ENCODE results near the gene HIKESHI. TPM values are rescaled to one million over a fixed set of nuclear protein-coding genes. Genes with fewer than 3 reads are reported as not detected.

Gene HIKESHI
- total RNA-seq, 2 experiments from 2014 or later: 34.9 to 48.6 TPM

DNA sequence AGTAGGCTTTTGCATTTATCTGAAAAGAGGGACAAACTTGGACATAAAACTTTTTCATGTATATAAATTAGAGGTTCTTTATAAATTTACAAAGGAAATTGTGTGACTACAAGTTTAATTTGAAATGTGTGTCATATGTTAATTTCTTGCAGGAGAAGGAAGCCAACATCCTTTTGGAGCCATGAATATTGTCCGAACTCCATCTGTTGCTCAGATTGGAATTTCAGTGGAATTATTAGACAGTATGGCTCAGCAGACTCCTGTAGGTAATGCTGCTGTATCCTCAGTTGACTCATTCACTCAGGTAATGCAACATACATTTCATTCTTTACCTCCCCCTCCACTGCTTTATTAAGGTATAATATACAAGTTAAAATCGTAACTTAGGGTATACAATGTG, 35.2 kb downstream of the HIKESHI start:
- Histone ChIP-seq H3K79me2 (ENCODE audit: insufficient read depth, low read depth, low read length) (peaks cover 4% of the 10 kb centered on the region; the same call in 1 of the 2 replicates), H3K27ac (ENCODE audit: low read depth, low read length, poor library complexity, severe bottlenecking) (no peak overlapping the region), H3K36me3 (ENCODE audit: insufficient read depth, low read length) (peaks cover 65% of the 10 kb centered on the region), H3K9me3 (ENCODE audit: low read length) (no peaks in the 10 kb centered on the region), H3K9me2 (ENCODE audit: insufficient read depth, low read length) (no peaks in the 10 kb centered on the region), H3K4me1 (ENCODE audit: insufficient read depth, low read length, poor library complexity, severe bottlenecking) (no peaks in the 10 kb centered on the region), H2AFZ (ENCODE audit: low read length) (no peak overlapping the region), H3K4me3 (ENCODE audit: low read depth, low read length, poor library complexity, severe bottlenecking) (no peak overlapping the region), H3K4me2 (ENCODE audit: low read length) (no peak overlapping the region), H4K20me1 (ENCODE audit: insufficient read depth, low read length) (no peaks in the 10 kb centered on the region)
- POLR2A ChIA-PET: no interaction called here
- BruUV-seq (replicated peaks): no TSS peak
- CTCF ChIA-PET (ENCODE audit: unreplicated experiment): no interaction called here
- no peak for DNase-seq (ENCODE audit: low spot score)
- TF ChIP-seq EZH2phosphoT487 (IDR thresholded peaks at IDR 0.05; ENCODE audit: borderline replicate concordance, low read depth, low read length): no peak
- TF ChIP-seq, protein P1, sequence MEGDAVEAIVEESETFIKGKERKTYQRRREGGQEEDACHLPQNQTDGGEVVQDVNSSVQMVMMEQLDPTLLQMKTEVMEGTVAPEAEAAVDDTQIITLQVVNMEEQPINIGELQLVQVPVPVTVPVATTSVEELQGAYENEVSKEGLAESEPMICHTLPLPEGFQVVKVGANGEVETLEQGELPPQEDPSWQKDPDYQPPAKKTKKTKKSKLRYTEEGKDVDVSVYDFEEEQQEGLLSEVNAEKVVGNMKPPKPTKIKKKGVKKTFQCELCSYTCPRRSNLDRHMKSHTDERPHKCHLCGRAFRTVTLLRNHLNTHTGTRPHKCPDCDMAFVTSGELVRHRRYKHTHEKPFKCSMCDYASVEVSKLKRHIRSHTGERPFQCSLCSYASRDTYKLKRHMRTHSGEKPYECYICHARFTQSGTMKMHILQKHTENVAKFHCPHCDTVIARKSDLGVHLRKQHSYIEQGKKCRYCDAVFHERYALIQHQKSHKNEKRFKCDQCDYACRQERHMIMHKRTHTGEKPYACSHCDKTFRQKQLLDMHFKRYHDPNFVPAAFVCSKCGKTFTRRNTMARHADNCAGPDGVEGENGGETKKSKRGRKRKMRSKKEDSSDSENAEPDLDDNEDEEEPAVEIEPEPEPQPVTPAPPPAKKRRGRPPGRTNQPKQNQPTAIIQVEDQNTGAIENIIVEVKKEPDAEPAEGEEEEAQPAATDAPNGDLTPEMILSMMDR (conservative IDR thresholded peaks at IDR 0.05; ENCODE audit: low read length): no peak
- intact Hi-C loops (cut with micrococcal nuclease; ENCODE audit: unreplicated experiment): no loop called here

DNA sequence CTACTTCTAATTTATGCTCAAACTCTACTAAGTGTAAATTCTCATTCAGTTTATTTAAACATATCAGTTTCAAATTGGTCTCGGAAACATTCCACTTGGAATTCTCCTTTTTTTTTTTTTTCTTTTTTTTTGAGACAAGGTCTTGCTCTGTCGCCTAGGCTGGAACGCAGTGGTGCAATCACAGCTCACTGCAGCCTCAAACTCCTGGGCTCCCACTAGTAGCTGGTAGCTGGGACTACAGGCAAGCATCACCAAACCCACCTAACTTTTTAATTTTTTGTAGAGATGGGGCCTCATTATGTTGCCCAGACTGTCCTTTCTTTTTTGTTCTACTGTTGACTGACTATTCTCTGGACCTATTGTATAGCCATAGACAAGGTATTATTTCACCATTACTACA, 39.3 kb downstream of the HIKESHI start:
- no peak for DNase-seq (ENCODE audit: low spot score)
- no peaks in the 10 kb centered on the region for H3K4me1 ChIP-seq (ENCODE audit: insufficient read depth, low read length, poor library complexity, severe bottlenecking)
- no peak overlapping the region for H3K4me2 ChIP-seq (ENCODE audit: low read length)
- TF ChIP-seq EZH2phosphoT487 (IDR thresholded peaks at IDR 0.05; ENCODE audit: borderline replicate concordance, low read depth, low read length): no peak
- TF ChIP-seq, protein P1 (conservative IDR thresholded peaks at IDR 0.05; ENCODE audit: low read length): no peak
- intact Hi-C loops (cut with micrococcal nuclease; ENCODE audit: unreplicated experiment): no loop called here
- no peak overlapping the region for H2AFZ ChIP-seq (ENCODE audit: low read length)
- BruUV-seq (replicated peaks): no TSS peak
- peaks cover 52% of the 10 kb centered on the region for H3K36me3 ChIP-seq (ENCODE audit: insufficient read depth, low read length)
- no peak overlapping the region for H3K27ac ChIP-seq (ENCODE audit: low read depth, low read length, poor library complexity, severe bottlenecking)
- ChIA-PET POLR2A (interaction anchor here (0.6 to 0.7 kb wide), 3 partner anchors 37 to 1071 kb away, joined by 3 to 4 read pairs (median 3); no protein-coding TSS in a partner anchor), CTCF (ENCODE audit: unreplicated experiment) (no interaction called here)
- no peaks in the 10 kb centered on the region for H4K20me1 ChIP-seq (ENCODE audit: insufficient read depth, low read length)
- H3K9me2 ChIP-seq (ENCODE audit: insufficient read depth, low read length): no peaks in the 10 kb centered on the region
- no peak overlapping the region for H3K4me3 ChIP-seq (ENCODE audit: low read depth, low read length, poor library complexity, severe bottlenecking)
- peaks cover 10% of the 10 kb centered on the region; the same call in 1 of the 2 replicates for H3K79me2 ChIP-seq (ENCODE audit: insufficient read depth, low read depth, low read length)
- H3K9me3 ChIP-seq (ENCODE audit: low read length): no peaks in the 10 kb centered on the region

DNA sequence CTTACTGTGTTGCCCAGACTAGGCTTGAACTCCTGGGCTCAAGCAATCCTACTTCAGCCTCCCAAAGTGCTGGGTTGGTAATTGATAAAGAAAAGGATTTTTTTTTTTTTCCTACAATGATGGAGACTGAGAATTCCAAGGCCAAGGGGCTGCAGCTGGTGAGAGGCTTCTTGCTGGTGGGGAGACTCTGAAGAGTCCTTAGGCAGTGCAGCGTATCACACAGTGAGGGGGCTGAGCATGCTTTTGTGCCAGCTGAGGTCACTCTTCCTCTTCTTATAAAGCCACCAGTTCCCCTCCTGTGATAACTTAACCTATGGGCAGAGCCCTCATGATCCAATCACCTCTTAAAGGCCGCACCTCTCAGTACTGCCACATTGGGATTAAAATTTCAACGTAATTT, 44.5 kb downstream of the HIKESHI start:
- Histone ChIP-seq H2AFZ (ENCODE audit: low read length) (no peak overlapping the region), H3K9me2 (ENCODE audit: insufficient read depth, low read length) (no peaks in the 10 kb centered on the region), H3K4me1 (ENCODE audit: insufficient read depth, low read length, poor library complexity, severe bottlenecking) (no peaks in the 10 kb centered on the region), H4K20me1 (ENCODE audit: insufficient read depth, low read length) (no peaks in the 10 kb centered on the region), H3K27ac (ENCODE audit: low read depth, low read length, poor library complexity, severe bottlenecking) (no peak overlapping the region), H3K4me3 (ENCODE audit: low read depth, low read length, poor library complexity, severe bottlenecking) (no peak overlapping the region), H3K36me3 (ENCODE audit: insufficient read depth, low read length) (peaks cover 24% of the 10 kb centered on the region), H3K79me2 (ENCODE audit: insufficient read depth, low read depth, low read length) (peaks cover 10% of the 10 kb centered on the region; the same call in 1 of the 2 replicates), H3K4me2 (ENCODE audit: low read length) (no peak overlapping the region), H3K9me3 (ENCODE audit: low read length) (no peaks in the 10 kb centered on the region)
- DNase-seq (ENCODE audit: low spot score): no peak
- ChIA-PET POLR2A (interaction anchor here (0.6 kb wide), 1 partner anchor 196 kb away, joined by 5 read pairs; no protein-coding TSS in a partner anchor), CTCF (ENCODE audit: unreplicated experiment) (no interaction called here)
- no TSS peak for BruUV-seq (replicated peaks)
- TF ChIP-seq EZH2phosphoT487 (IDR thresholded peaks at IDR 0.05; ENCODE audit: borderline replicate concordance, low read depth, low read length): no peak
- TF ChIP-seq, protein P1 (conservative IDR thresholded peaks at IDR 0.05; ENCODE audit: low read length): no peak
- intact Hi-C loops (cut with micrococcal nuclease; ENCODE audit: unreplicated experiment): no loop called here

All from OCI-LY7 (cell line).